ENCODE results near the gene YY1. TPM values are rescaled to one million over a fixed set of nuclear protein-coding genes. Genes with fewer than 3 reads are reported as not detected.

Gene YY1
- total RNA-seq, 6 experiments from 2014 or later: 24.4 to 52.5 (median 36.1) TPM

DNA sequence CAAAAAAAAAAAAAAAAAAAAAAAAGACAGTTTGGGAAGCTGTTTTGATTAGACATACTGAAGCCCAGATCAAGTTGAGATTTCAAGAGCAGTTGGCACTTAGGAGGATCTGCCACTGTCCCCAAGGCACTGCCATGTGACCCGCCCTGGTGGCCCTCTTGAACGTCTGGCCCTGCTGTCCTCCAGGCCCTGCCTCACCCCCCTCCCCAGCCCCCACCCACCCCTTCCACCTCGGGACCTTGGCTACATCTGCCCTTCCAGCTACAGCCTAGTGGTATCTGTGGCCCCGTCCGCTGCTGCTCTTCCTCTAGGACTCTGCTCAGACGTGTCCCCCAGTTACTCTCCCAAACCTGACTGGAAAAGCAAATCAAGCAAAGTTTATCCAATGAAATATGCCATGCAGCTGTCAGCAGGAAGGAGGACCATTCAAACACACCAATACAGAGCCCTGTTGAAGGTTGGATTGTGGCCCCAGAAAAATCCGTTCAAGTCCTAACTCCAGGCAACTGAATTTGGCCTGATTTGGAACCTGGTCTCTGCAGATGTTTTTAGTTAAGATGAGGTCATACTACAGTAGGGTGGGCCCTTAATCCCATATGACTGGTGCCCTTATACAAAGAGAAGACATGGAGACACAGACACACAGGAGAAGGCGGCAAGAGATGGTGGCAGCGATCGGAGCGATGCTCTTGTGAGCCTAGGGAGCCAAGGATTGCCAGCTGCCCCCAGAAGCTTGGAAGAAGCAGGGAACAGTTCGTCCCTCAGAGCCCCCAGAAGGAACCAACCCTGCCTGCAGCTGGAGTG, 49.6 kb downstream of the YY1 start:
- Histone ChIP-seq H3K9me3 (no peaks in the 10 kb centered on the region), H3K27me3 (no peaks in the 10 kb centered on the region), H3K4me1 (peaks cover 0 to 4% (median 0%) of the 10 kb centered on the region in 4 donors), H3K36me3 (no peaks in the 10 kb centered on the region), H3K4me3 (no peak overlapping the region), H3K27ac (no peak overlapping the region)
- DNase-seq (no peak), ATAC-seq (no peak)
- intact Hi-C loops (cut with DNase I): no loop called here
- WGBS (ENCODE audit: insufficient coverage, low coverage, low lambda C conversion rate, missing lambda C conversion rate): 88% methylated on average over 12 of the region's 12 CpGs
- TF ChIP-seq POLR2A (IDR thresholded peaks at IDR 0.05): no peak
- TF ChIP-seq, protein P1, sequence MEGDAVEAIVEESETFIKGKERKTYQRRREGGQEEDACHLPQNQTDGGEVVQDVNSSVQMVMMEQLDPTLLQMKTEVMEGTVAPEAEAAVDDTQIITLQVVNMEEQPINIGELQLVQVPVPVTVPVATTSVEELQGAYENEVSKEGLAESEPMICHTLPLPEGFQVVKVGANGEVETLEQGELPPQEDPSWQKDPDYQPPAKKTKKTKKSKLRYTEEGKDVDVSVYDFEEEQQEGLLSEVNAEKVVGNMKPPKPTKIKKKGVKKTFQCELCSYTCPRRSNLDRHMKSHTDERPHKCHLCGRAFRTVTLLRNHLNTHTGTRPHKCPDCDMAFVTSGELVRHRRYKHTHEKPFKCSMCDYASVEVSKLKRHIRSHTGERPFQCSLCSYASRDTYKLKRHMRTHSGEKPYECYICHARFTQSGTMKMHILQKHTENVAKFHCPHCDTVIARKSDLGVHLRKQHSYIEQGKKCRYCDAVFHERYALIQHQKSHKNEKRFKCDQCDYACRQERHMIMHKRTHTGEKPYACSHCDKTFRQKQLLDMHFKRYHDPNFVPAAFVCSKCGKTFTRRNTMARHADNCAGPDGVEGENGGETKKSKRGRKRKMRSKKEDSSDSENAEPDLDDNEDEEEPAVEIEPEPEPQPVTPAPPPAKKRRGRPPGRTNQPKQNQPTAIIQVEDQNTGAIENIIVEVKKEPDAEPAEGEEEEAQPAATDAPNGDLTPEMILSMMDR (IDR thresholded peaks at IDR 0.05): no peak

DNA sequence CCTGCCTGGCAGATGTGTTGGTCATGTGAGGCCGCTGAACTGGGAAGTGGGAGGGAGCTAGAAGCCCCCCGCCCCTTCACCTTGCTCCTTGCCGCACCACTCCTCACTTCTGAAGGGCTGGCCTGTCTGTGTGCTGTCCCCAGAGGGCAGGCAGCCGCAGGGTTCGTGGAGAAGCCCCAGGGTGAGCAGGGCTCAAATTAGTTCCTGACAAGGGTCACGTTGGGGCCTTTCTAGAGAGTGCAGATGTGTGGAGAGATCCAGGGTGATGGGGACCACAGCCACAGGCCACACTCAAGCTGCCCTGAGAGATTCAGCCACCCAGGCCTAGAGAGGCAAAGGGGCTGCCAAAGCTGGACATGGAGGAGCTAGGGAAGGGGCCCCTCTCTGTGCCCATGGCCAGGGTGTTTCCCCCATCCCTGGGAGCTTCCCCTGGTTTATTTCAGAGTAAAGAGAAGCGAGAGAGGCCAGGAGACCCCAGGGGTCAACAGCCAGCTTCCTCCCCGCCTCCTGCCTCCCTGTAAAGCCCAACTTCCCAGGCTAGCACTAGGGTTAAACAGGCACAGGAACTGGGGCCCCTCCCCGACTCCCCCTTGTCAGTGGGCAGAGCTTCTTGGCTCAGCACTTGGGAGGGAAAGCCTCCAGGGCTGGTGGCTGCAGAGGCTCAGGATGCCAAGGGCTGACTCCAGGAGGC, 51.1 kb downstream of the YY1 start:
- no peak for TF ChIP-seq POLR2A (IDR thresholded peaks at IDR 0.05)
- TF ChIP-seq, protein P1 (IDR thresholded peaks at IDR 0.05): no peak
- Histone ChIP-seq H3K9me3 (no peaks in the 10 kb centered on the region), H3K4me3 (no peak overlapping the region), H3K4me1 (peaks cover 0 to 4% (median 0%) of the 10 kb centered on the region in 4 donors), H3K27ac (no peak overlapping the region), H3K36me3 (no peaks in the 10 kb centered on the region), H3K27me3 (no peaks in the 10 kb centered on the region)
- intact Hi-C loops (cut with DNase I): no loop called here
- no peak for ATAC-seq
- peak in 1 of 3 donors; percentile 44 for DNase-seq
- 53% methylated on average over 4 of the region's 9 CpGs for WGBS (ENCODE audit: insufficient coverage, low coverage, low lambda C conversion rate, missing lambda C conversion rate)

DNA sequence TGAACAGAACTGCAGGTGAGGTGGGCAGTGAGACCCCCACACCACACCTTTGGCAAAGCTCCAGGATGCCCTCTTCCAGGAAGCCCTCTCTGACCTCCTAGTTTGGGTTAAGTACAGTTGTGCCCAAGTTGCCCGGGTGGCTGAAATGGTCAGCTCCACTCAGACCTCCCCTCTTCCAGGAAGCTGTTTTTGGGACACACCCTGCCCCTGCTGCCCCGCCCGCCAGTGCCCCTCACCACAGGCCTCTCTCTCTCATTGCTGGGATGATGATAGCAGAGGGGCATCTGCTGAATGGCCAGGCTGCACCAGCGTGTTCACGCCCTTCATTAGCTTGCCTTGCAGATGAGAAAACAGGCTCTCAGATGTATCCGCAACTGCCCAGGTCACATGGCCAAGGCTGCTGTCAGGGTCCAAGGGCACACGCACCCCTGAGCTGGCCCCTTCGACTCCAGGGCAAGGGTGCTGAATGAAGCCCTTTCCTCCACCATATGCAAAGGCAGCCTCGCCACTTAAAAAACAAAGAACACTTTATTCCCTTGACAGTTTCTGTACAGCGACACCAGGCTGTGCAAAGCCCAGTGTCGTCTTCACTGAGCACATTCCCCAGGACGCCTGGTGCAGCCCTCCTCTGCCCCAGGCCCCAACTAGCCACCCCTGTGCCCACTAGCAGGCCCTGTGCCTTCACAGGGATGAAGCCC, 51.8 kb downstream of the YY1 start:
- DNase-seq (peak in 1 of 3 donors; percentile 22), ATAC-seq (no peak)
- H3K4me1 ChIP-seq: peaks cover 0 to 2% (median 0%) of the 10 kb centered on the region in 4 donors
- no peaks in the 10 kb centered on the region for H3K9me3 ChIP-seq
- 73% methylated on average over 6 of the region's 12 CpGs for WGBS (ENCODE audit: insufficient coverage, low coverage, low lambda C conversion rate, missing lambda C conversion rate)
- H3K27ac ChIP-seq: no peak overlapping the region
- H3K4me3 ChIP-seq: no peak overlapping the region
- intact Hi-C loops (cut with DNase I): no loop called here
- H3K27me3 ChIP-seq: no peaks in the 10 kb centered on the region
- TF ChIP-seq POLR2A (IDR thresholded peaks at IDR 0.05): no peak
- TF ChIP-seq, protein P1 (IDR thresholded peaks at IDR 0.05): no peak
- H3K36me3 ChIP-seq: no peaks in the 10 kb centered on the region

DNA sequence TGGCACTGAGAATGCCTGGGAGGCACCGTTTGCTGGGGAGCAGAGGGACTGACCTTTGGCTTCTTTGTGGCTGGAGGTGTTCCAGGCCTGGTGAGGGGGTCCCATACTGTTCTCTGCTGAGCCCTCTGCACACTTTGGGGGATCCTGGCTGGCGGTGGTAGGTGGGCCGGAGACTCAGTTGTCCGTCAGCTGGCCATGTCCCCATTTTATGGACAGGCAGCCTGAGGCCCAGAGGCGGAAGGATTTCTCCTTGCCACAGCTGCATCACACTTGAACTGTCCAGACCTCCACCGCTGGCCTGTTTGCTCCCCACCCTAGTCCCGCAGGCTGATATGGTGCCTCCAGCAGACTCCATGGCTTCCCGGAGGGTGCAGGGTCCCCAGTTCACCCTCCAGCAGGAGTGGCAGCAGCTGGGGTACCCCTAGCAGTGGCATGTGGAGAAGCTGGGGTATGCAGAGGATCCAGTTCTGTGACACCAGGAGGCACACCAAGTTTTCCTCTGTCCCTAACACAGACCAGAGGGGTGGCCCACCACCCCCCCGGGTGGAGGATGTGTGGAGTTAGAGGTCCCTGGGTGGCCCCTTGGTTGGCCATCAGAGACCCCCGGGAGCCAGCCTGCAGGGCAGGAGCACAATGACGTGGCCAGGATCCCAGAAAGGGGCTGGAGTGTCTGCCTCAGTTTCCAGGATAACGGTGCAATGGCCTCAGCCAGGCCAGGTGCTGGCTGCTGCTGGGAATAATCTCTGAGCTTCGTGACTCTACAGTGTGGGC, 52.5 kb downstream of the YY1 start:
- WGBS (ENCODE audit: insufficient coverage, low coverage, low lambda C conversion rate, missing lambda C conversion rate): 60% methylated on average over 1 of the region's 13 CpGs
- ATAC-seq (no peak), DNase-seq (peak in 2 of 3 donors; percentile 37 to 39)
- Histone ChIP-seq H3K4me3 (no peak overlapping the region), H3K36me3 (no peaks in the 10 kb centered on the region), H3K27ac (no peak overlapping the region), H3K9me3 (no peaks in the 10 kb centered on the region), H3K27me3 (no peaks in the 10 kb centered on the region), H3K4me1 (no peaks in the 10 kb centered on the region)
- TF ChIP-seq, protein P1 (IDR thresholded peaks at IDR 0.05): no peak
- TF ChIP-seq POLR2A (IDR thresholded peaks at IDR 0.05): no peak
- intact Hi-C loops (cut with DNase I): no loop called here

All from right lobe of liver (tissue), 6 donors.